GM12865 (cell line): Measurements from ENCODE around the gene MAP6.

Source experiments
- DNase-seq: peaks from one replicate; pipeline ENCODE4 v3.0.0; 2010; ENCODE audit warnings: low read depth
- H3K4me3 ChIP-seq: 2 replicates; pipeline ENCODE4 v1.5.1; 2011; ENCODE audit warnings: mild to moderate bottlenecking, low read depth, low read length, control low read depth
- CTCF ChIP-seq: IDR thresholded peaks from 2 replicates; pipeline ENCODE4 v1.5.1; 2011; ENCODE audit warnings: low read length, control low read depth, low read depth, inconsistent platforms; ENCODE audit not compliant: insufficient read depth; ENCODE audit errors: missing control alignments

Gene MAP6

GRCh38 chr11:75595429-75595828 is 73.4 kb downstream of the MAP6 start:
- no peak overlapping the region for H3K4me3 ChIP-seq
- no peak for DNase-seq
- no peak for TF ChIP-seq CTCF

DNA sequence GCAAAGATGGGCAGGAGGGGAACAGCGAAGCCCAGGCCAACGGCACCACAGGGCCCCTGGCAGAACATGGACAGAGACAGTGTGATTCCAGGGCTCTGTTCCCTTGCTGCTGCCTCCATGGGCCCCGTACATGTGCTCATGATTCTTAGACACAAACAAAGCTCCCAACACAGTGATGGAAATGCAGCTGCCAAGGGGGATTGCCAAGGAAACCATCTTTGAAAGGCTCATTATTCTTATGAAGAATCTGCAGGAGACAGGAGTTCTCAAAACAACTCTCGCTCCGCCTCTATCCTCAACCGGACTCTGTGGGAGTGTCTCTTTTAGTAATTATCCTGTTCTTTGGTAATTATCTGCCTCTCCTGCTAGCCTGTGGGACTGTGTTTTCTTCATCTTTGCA is 74.6 kb downstream of the MAP6 start:
- TF ChIP-seq CTCF: no peak
- no peak for DNase-seq
- H3K4me3 ChIP-seq: no peak overlapping the region

DNA sequence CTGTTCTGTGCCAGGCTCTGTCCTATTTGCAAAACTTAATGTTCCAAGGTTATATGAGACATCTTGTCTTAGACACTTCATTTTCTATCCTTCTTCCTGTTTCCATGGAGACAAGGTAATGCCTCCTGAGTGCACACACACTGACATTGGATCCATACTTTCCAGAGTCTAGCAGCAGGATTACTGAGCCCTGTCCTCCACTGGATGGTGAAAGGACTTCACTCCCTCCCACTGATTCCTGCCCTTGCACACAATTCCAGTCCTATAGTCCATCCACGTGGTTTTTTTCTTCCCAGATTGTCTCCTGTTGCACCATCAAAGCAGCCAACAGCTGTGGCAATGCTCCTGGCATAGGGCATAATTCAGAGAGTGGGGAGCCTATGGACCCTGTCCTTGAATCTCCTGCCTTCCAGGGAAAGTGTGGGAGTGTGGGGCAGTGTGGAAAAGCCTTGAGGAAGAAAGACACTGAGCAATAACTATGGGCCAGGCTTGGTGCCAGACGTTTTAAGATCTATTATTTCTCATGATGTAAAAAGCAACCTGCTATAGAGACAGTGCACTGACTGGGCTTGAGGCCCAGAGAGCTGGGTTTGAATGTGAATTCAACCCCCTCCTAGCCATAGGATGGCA is 75.4 kb downstream of the MAP6 start:
- DNase-seq: no peak
- no peak for TF ChIP-seq CTCF

DNA sequence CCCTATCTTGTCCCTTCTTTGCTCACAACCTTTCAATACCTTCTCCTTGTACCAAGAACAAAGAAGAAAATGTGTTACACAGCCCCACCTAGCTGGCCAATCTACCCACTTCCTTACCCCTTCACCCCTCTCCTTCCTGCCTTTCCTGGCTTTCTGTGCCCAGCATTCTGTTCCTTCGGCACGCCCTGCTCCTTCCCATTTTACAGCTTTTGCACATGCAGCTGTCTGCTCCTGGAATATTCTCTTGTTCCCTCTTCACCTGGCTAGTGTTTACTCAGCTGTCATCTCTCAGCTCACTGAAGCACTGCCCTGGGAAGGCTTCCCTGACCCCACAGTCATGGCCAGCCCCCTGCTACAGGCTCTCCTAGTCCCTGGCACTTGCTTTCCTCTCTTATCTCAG is 76.1 kb downstream of the MAP6 start:
- no peak for DNase-seq
- TF ChIP-seq CTCF: no peak
- H3K4me3 ChIP-seq: no peak overlapping the region

More for the DNA sequence above, 75.4 kb downstream of the MAP6 start:
- H3K4me3 ChIP-seq: no peak overlapping the region

GRCh38 chr11:75591966-75592365 is 76.9 kb downstream of the MAP6 start:
- no peak for DNase-seq
- H3K4me3 ChIP-seq: no peak overlapping the region
- no peak for TF ChIP-seq CTCF

GRCh38 chr11:75591371-75591770 is 77.5 kb downstream of the MAP6 start:
- TF ChIP-seq CTCF: no peak
- DNase-seq: no peak
- no peak overlapping the region for H3K4me3 ChIP-seq

DNA sequence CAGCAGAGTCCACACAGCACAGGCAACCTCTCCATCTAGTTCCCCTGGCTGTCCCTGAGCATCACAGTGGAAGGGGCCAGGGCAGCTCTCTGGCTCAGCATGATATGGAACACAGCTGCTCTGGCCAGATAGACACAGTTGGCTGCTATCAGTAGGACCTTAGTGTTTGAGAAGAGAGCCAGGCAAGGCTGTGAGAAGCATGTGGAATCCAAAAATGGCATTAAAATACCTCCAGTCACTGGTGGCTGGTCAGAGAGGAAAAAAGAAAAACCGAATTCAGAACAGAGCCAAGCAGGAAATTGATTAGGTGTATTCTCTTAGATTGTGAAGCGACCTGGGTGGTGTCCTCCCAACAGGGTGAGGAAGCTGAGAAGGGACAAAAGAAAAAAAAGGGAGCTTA is 78.9 kb downstream of the MAP6 start:
- no peak overlapping the region for H3K4me3 ChIP-seq
- no peak for DNase-seq
- TF ChIP-seq CTCF: no peak
